CD14-positive monocyte (primary cell): ENCODE measurements around the gene BOC. TPM values are rescaled to one million over a fixed set of nuclear protein-coding genes. Genes with fewer than 3 reads are reported as not detected.

ENCODE experiments used
- DNase-seq, 3 donors: peaks; one replicate each; pipeline ENCODE4 v3.0.0-alpha.2; 2011 to 2022
- H2AFZ ChIP-seq: 2 replicates; pipeline ENCODE4 v1.6.0; 2012; ENCODE audit warnings: mild to moderate bottlenecking, low read depth, low read length, inconsistent platforms; ENCODE audit not compliant: insufficient read depth, poor library complexity, severe bottlenecking
- H3K27ac ChIP-seq, 2 donors: 1 replicate in 1 of 2; 2 replicates in 1 of 2; pipeline ENCODE4 v1.5.1; 2012 to 2013; ENCODE audit warnings: low read length in 2 of 2, control low read depth in 1 of 2, inconsistent platforms in 1 of 2, low read depth in 1 of 2, mild to moderate bottlenecking in 1 of 2
- H3K27me3 ChIP-seq, 2 donors: one replicate each; pipeline versions ENCODE4 v1.6.0 to v1.6.1; 2011 to 2013; ENCODE audit warnings: low read length in 2 of 2; ENCODE audit not compliant: control insufficient read depth in 2 of 2, insufficient read depth in 2 of 2
- H3K36me3 ChIP-seq, 2 donors: replicated peaks in 1 of 2; 1 replicate in 1 of 2; 2 replicates in 1 of 2; pipeline versions ENCODE4 v1.5.1 to v1.6.1; 2012 to 2013; ENCODE audit warnings: low read length in 2 of 2, control low read depth in 1 of 2, inconsistent platforms in 1 of 2, mild to moderate bottlenecking in 1 of 2; ENCODE audit not compliant: insufficient read depth in 2 of 2, control insufficient read depth in 1 of 2
- H3K4me1 ChIP-seq, 2 donors: 1 replicate in 1 of 2; 2 replicates in 1 of 2; pipeline versions ENCODE4 v1.5.1 to v1.6.1; 2012 to 2013; ENCODE audit warnings: low read length in 2 of 2, control low read depth in 1 of 2, inconsistent platforms in 1 of 2, mild to moderate bottlenecking in 1 of 2, moderate library complexity in 1 of 2; ENCODE audit not compliant: insufficient read depth in 2 of 2, control insufficient read depth in 1 of 2
- H3K4me2 ChIP-seq: replicated peaks from 2 replicates; pipeline ENCODE3; 2012; ENCODE audit warnings: low read length, moderate library complexity, mild to moderate bottlenecking; ENCODE audit not compliant: poor library complexity, severe bottlenecking; ENCODE audit errors: extremely low read depth
- H3K4me3 ChIP-seq, 3 experiments: fragments of 200-600 bp in 1 of 3; sonication (generic) in 1 of 3; replicated peaks in 1 of 3; 1 replicate in 2 of 3; 2 replicates in 1 of 3; pipeline ENCODE4 v1.5.1; 2011 to 2013; ENCODE audit warnings: low read length in 3 of 3, mild to moderate bottlenecking in 3 of 3, control low read depth in 2 of 3, low read depth in 2 of 3, inconsistent platforms in 1 of 3, moderate library complexity in 1 of 3
- H3K79me2 ChIP-seq: 2 replicates; pipeline ENCODE4 v1.6.0; 2012; ENCODE audit warnings: mild to moderate bottlenecking, control low read depth, inconsistent platforms, low read length, moderate library complexity; ENCODE audit not compliant: insufficient read depth
- H3K9ac ChIP-seq: 2 replicates; pipeline ENCODE4 v1.6.0; 2017; ENCODE audit warnings: low read length, mild to moderate bottlenecking; ENCODE audit not compliant: insufficient read depth, poor library complexity, severe bottlenecking
- H3K9me3 ChIP-seq, 2 donors: replicated peaks in 1 of 2; 1 replicate in 1 of 2; 2 replicates in 1 of 2; pipeline versions ENCODE4 v1.5.1 to v1.6.1; 2012 to 2013; ENCODE audit warnings: low read length in 2 of 2, control low read depth in 1 of 2; ENCODE audit not compliant: control insufficient read depth in 1 of 2, insufficient read depth in 1 of 2
- H4K20me1 ChIP-seq: 2 replicates; pipeline ENCODE4 v1.6.0; 2012; ENCODE audit warnings: mild to moderate bottlenecking, low read length, control low read depth, moderate library complexity; ENCODE audit not compliant: insufficient read depth
- H3K27ac Mint-ChIP-seq, 7 donors: one replicate each; pipeline ENCODE4 v1.8.0; 2020; ENCODE audit warnings: mild to moderate bottlenecking in 7 of 7, mixed read lengths in 7 of 7, moderate library complexity in 6 of 7, inconsistent platforms in 2 of 7
- H3K27me3 Mint-ChIP-seq, 3 donors: one replicate each; pipeline ENCODE4 v1.8.0; 2021 to 2022; ENCODE audit warnings: low read depth in 3 of 3, mild to moderate bottlenecking in 3 of 3, mixed read lengths in 3 of 3, moderate library complexity in 3 of 3, inconsistent platforms in 1 of 3
- H3K36me3 Mint-ChIP-seq, 2 donors: one replicate each; pipeline ENCODE4 v1.8.0; 2020; ENCODE audit warnings: mixed read lengths in 2 of 2, inconsistent platforms in 1 of 2, mild to moderate bottlenecking in 1 of 2
- H3K4me1 Mint-ChIP-seq: one replicate; pipeline ENCODE4 v1.8.0; 2020; ENCODE audit warnings: mild to moderate bottlenecking, mixed read lengths
- H3K4me3 Mint-ChIP-seq, 2 donors: one replicate each; pipeline ENCODE4 v1.8.0; 2020; ENCODE audit warnings: mild to moderate bottlenecking in 2 of 2, mixed read lengths in 2 of 2, moderate library complexity in 1 of 2
- H3K9me3 Mint-ChIP-seq, 7 donors: one replicate each; pipeline ENCODE4 v1.8.0; 2020 to 2022; ENCODE audit warnings: mixed read lengths in 7 of 7, mild to moderate bottlenecking in 6 of 7, moderate library complexity in 6 of 7, inconsistent platforms in 2 of 7
- WGBS: methylation state at CpG from one replicate; pipeline ENCODE4 v1.1.5; 2013; ENCODE audit warnings: missing lambda C conversion rate; ENCODE audit not compliant: insufficient coverage; 5-methylcytosine and 5-hydroxymethylcytosine counted together
- intact Hi-C, 2 donors: fragments of 100-400 bp; cut with micrococcal nuclease; formaldehyde crosslinking; loops; one replicate each; pipeline versions ENCODE4 v1.15.0 to v1.15.1; 2023
- polyA plus RNA-seq, 3 donors: library from polyadenylated mRNA; depleted of rRNA in 1 of 3; unstranded in 2 of 3; stranded (reverse) in 1 of 3; fragments of 300-500 nt in 2 of 3; fragments of >200 nt in 1 of 3; fragmentation: Illumina TruSeq in 2 of 3; gene quantifications; 1 replicate in 2 of 3; 2 replicates in 1 of 3; pipeline ENCODE4 v1.2.3, GENCODE V29; 2012 to 2021
- TF ChIP-seq, protein P1 (sequence below): fragments of 200-600 bp; IDR thresholded peaks from one replicate; pipeline ENCODE4 v1.8.0; 2022; ENCODE audit warnings: antibody characterized with exemption, mild to moderate bottlenecking

BOC gene
- polyA plus RNA-seq, 3 donors = not detected

- H3K36me3 ChIP-seq = no peaks in the 10 kb centered on the region
- H3K9me3 ChIP-seq = no peaks in the 10 kb centered on the region
- H3K27ac ChIP-seq = no peak overlapping the region
- Mint-ChIP-seq H3K4me3 (no peak overlapping the region), H3K4me1 (no peaks in the 10 kb centered on the region), H3K36me3 (peaks cover 3 to 5% of the 10 kb centered on the region in 2 donors), H3K27me3 (no peaks in the 10 kb centered on the region), H3K9me3 (no peaks in the 10 kb centered on the region), H3K27ac (no peak overlapping the region)
- no peak overlapping the region for H3K4me2 ChIP-seq
- DNase-seq = no peak
- no peaks in the 10 kb centered on the region for H3K4me1 ChIP-seq
- H3K9ac ChIP-seq = no peak overlapping the region
- TF ChIP-seq, protein P1, sequence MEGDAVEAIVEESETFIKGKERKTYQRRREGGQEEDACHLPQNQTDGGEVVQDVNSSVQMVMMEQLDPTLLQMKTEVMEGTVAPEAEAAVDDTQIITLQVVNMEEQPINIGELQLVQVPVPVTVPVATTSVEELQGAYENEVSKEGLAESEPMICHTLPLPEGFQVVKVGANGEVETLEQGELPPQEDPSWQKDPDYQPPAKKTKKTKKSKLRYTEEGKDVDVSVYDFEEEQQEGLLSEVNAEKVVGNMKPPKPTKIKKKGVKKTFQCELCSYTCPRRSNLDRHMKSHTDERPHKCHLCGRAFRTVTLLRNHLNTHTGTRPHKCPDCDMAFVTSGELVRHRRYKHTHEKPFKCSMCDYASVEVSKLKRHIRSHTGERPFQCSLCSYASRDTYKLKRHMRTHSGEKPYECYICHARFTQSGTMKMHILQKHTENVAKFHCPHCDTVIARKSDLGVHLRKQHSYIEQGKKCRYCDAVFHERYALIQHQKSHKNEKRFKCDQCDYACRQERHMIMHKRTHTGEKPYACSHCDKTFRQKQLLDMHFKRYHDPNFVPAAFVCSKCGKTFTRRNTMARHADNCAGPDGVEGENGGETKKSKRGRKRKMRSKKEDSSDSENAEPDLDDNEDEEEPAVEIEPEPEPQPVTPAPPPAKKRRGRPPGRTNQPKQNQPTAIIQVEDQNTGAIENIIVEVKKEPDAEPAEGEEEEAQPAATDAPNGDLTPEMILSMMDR = no peak
- WGBS = 100% methylated on average over 2 of the region's 3 CpGs
- no peaks in the 10 kb centered on the region for H4K20me1 ChIP-seq
- no peak overlapping the region for H2AFZ ChIP-seq
- H3K4me3 ChIP-seq = no peak overlapping the region
- H3K79me2 ChIP-seq = no peaks in the 10 kb centered on the region
- H3K27me3 ChIP-seq = no peaks in the 10 kb centered on the region
- intact Hi-C loops = no loop called here
Observed at GRCh38 chr3:113304102-113304501, 92.7 kb downstream of the BOC start.

DNA sequence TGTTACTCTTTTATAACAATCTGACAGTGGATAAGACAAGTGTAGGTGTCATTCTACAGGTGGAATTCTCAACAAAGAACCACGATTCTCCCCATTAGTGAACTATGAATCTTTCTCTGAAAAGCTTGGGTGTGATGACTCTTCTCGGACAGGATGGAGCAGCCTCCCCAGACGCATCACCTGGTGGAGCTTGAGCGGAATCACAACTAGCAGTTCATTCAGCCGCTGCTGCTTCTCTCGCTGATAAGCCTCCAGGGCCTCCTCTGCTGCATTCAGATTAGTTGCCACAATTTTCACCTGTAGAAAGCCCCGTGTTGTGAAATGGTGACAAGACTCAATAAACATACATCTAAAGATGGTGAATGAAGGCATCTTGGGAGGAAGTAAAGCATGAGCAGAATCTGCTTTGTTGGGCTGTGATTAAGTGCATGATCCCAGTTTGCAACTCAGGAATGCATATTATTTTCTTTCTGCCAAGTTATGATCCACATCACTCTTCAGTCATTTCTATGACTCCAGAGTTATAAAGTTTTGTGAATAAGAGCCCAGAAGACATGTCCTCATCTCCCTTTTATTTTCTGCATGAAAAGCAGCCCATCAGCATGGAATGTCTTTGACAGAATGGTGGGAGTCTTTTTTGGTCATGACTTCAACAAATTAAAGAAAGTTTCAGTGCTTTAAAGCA, 93.6 kb downstream of the BOC start:
- Histone ChIP-seq H3K36me3 (no peaks in the 10 kb centered on the region), H3K79me2 (no peaks in the 10 kb centered on the region), H3K4me1 (no peaks in the 10 kb centered on the region), H3K27me3 (no peaks in the 10 kb centered on the region), H3K9ac (no peak overlapping the region), H3K4me3 (no peak overlapping the region), H4K20me1 (no peaks in the 10 kb centered on the region), H3K27ac (no peak overlapping the region), H2AFZ (no peak overlapping the region), H3K4me2 (no peak overlapping the region), H3K9me3 (no peaks in the 10 kb centered on the region)
- Mint-ChIP-seq H3K27ac (no peak overlapping the region), H3K4me3 (no peak overlapping the region), H3K36me3 (peaks cover 3 to 5% of the 10 kb centered on the region in 2 donors), H3K9me3 (no peaks in the 10 kb centered on the region), H3K27me3 (no peaks in the 10 kb centered on the region), H3K4me1 (no peaks in the 10 kb centered on the region)
- TF ChIP-seq, protein P1 = no peak
- no peak for DNase-seq
- intact Hi-C loops = no loop called here
- 100% methylated on average over 5 of the region's 7 CpGs for WGBS
